HCT116 (cell line): ENCODE measurements around the gene PCK2. TPM values are rescaled to one million over a fixed set of nuclear protein-coding genes. Genes with fewer than 3 reads are reported as not detected.

Experiments
- ATAC-seq: fragments of 200-7000 bp; cut with Tn5 transposase; 2 replicates; pipeline ENCODE4 v1.9.1; 2020; ENCODE audit warnings: mild to moderate bottlenecking, moderate library complexity
- BruUV-seq: library from RNA; stranded (reverse); fragments of 400-500 nt; replicated peaks from 2 replicates; lab custom pipeline; 2021; lab: Mats Ljungman, UMichigan
- CTCF ChIA-PET: fragments of 300-600 bp; sonication (Branson Sonifier 250); formaldehyde crosslinking; loops from one replicate; lab custom pipeline; 2021; ENCODE audit warnings: antibody characterized with exemption; lab: Charles Lee
- POLR2A ChIA-PET: fragments of 300-600, 350-600 bp; sonication (Branson Sonifier 250); formaldehyde crosslinking; loops from one replicate; lab custom pipeline; 2021; ENCODE audit warnings: antibody characterized with exemption; lab: Charles Lee
- RAD21 ChIA-PET, 2 experiments: fragments of 300-600 bp; sonication (Branson Sonifier 250); formaldehyde crosslinking; loops; one replicate each; lab custom pipeline; 2023; ENCODE audit warnings: low total read pairs in 2 of 2; ENCODE audit not compliant: uncharacterized antibody in 2 of 2, unreplicated experiment in 2 of 2, low non-redundant PET in 1 of 2; lab: Charles Lee
- DNase-seq: peaks from one replicate; pipeline ENCODE4 v3.0.0-alpha.2; 2010; ENCODE audit warnings: low read depth, low spot score
- H2AFZ ChIP-seq: fragments of 200-600 bp; shearing (Covaris generic), sonication (generic); 2 replicates; pipeline ENCODE4 v1.6.1; 2017; ENCODE audit warnings: low read depth, mixed run types, mixed read lengths, antibody characterized with exemption, low read length; ENCODE audit not compliant: poor library complexity, severe bottlenecking
- H3K27ac ChIP-seq: 2 replicates; pipeline ENCODE4 v1.5.1; 2012; ENCODE audit warnings: low read depth, low read length
- H3K27me3 ChIP-seq: fragments of 200-600 bp; sonication (generic); 2 replicates; pipeline ENCODE4 v1.6.1; 2016; ENCODE audit warnings: mixed run types, low read length, mixed read lengths; ENCODE audit not compliant: insufficient read depth
- H3K36me3 ChIP-seq, 2 experiments: fragments of 200-500 bp in 1 of 2; fragments of 200-600 bp in 1 of 2; sonication (Bioruptor generic) in 1 of 2; sonication (generic) in 1 of 2; 2 replicates each; pipeline versions ENCODE4 v1.5.1 to v1.6.1; 2014 to 2016; ENCODE audit warnings: low read length in 2 of 2, inconsistent platforms in 1 of 2, mixed read lengths in 1 of 2, mixed run types in 1 of 2; ENCODE audit not compliant: insufficient read depth in 2 of 2, control insufficient read depth in 1 of 2
- H3K4me1 ChIP-seq, 2 experiments: fragments of 200-600 bp in 1 of 2; sonication (generic) in 1 of 2; 2 replicates each; pipeline versions ENCODE4 v1.5.1 to v1.6.1; 2012 to 2017; ENCODE audit warnings: low read length in 2 of 2, inconsistent platforms in 1 of 2, mild to moderate bottlenecking in 1 of 2, mixed read lengths in 1 of 2, mixed run types in 1 of 2, moderate library complexity in 1 of 2; ENCODE audit not compliant: insufficient read depth in 2 of 2, control insufficient read depth in 1 of 2
- H3K4me2 ChIP-seq: fragments of 200-600 bp; sonication (generic); 2 replicates; pipeline ENCODE4 v1.6.1; 2017; ENCODE audit warnings: mixed run types, low read length, mixed read lengths
- H3K4me3 ChIP-seq, 2 experiments: fragments of 200-600 bp in 1 of 2; sonication (generic) in 1 of 2; replicated peaks in 1 of 2; 2 replicates each; pipeline ENCODE4 v1.5.1; 2011 to 2016; ENCODE audit warnings: low read length in 2 of 2, control low read depth in 1 of 2, low read depth in 1 of 2, mild to moderate bottlenecking in 1 of 2, mixed read lengths in 1 of 2, mixed run types in 1 of 2
- H3K79me2 ChIP-seq: fragments of 200-600 bp; sonication (generic); 2 replicates; pipeline ENCODE4 v1.6.1; 2017; ENCODE audit warnings: mild to moderate bottlenecking, mixed run types, low read length, moderate library complexity, mixed read lengths; ENCODE audit not compliant: insufficient read depth
- H3K9ac ChIP-seq: fragments of 200-600 bp; sonication (generic); 2 replicates; pipeline ENCODE4 v1.6.1; 2016; ENCODE audit warnings: low read length, mixed read lengths
- H3K9me2 ChIP-seq: fragments of 200-600 bp; sonication (generic), shearing (Covaris generic); 2 replicates; pipeline ENCODE4 v1.6.1; 2017; ENCODE audit warnings: mixed run types, mild to moderate bottlenecking, moderate library complexity; ENCODE audit not compliant: insufficient read depth
- H3K9me3 ChIP-seq, 2 experiments: fragments of 200-500 bp in 1 of 2; fragments of 200-600 bp in 1 of 2; sonication (Bioruptor generic) in 1 of 2; sonication (generic) in 1 of 2; 2 replicates each; pipeline ENCODE4 v1.6.1; 2014 to 2017; ENCODE audit warnings: low read length in 2 of 2, mixed read lengths in 2 of 2, inconsistent platforms in 1 of 2, low read depth in 1 of 2, mild to moderate bottlenecking in 1 of 2, mixed run types in 1 of 2, moderate library complexity in 1 of 2; ENCODE audit not compliant: control insufficient read depth in 1 of 2, insufficient read depth in 1 of 2
- H4K20me1 ChIP-seq: fragments of 200-600 bp; sonication (generic), shearing (Covaris generic); 2 replicates; pipeline ENCODE4 v1.6.1; 2017; ENCODE audit warnings: mixed run types, mild to moderate bottlenecking, moderate library complexity; ENCODE audit not compliant: insufficient read depth
- CBX3 ChIP-seq: IDR thresholded peaks from 2 replicates; pipeline ENCODE4 v1.6.1; 2012; ENCODE audit warnings: low read depth
- CEBPB ChIP-seq: IDR thresholded peaks from 2 replicates; pipeline ENCODE4 v1.6.1; 2012; ENCODE audit warnings: low read depth
- CTCF ChIP-seq, 3 experiments: fragments of 200-600 bp in 1 of 3; sonication (generic) in 1 of 3; IDR thresholded peaks in 2 of 3; conservative IDR thresholded peaks in 1 of 3; 2 replicates each; pipeline ENCODE4 v1.5.1; 2012 to 2017; ENCODE audit warnings: low read depth in 2 of 3, low read length in 2 of 3, antibody characterized with exemption in 1 of 3, borderline replicate concordance in 1 of 3, control low read depth in 1 of 3, mild to moderate bottlenecking in 1 of 3, mixed read lengths in 1 of 3, mixed run types in 1 of 3, moderate library complexity in 1 of 3; ENCODE audit not compliant: insufficient read depth in 1 of 3
- EGR1 ChIP-seq: IDR thresholded peaks from 2 replicates; pipeline ENCODE4 v1.6.1; 2012; ENCODE audit warnings: low read depth
- ELF1 ChIP-seq: IDR thresholded peaks from 2 replicates; pipeline ENCODE4 v1.6.1; 2012; ENCODE audit warnings: low read depth, borderline replicate concordance
- EZH2 ChIP-seq: fragments of 200-600 bp; sonication (generic); IDR thresholded peaks from 2 replicates; pipeline ENCODE4 v1.6.1; 2017; ENCODE audit warnings: antibody characterized with exemption, mixed run types
- FOSL1 ChIP-seq: IDR thresholded peaks from 2 replicates; pipeline ENCODE4 v1.6.1; 2012; ENCODE audit warnings: low read depth
- JUND ChIP-seq: IDR thresholded peaks from 2 replicates; pipeline ENCODE4 v1.6.1; 2012
- MAX ChIP-seq: IDR thresholded peaks from 2 replicates; pipeline ENCODE4 v1.6.1; 2012
- POLR2A ChIP-seq: IDR thresholded peaks from 2 replicates; pipeline ENCODE4 v1.7.0; 2011; ENCODE audit warnings: borderline replicate concordance; ENCODE audit not compliant: insufficient read depth, insufficient read length; ENCODE audit errors: extremely low read depth
- POLR2AphosphoS5 ChIP-seq: IDR thresholded peaks from 2 replicates; pipeline ENCODE4 v1.6.1; 2011; ENCODE audit warnings: mild to moderate bottlenecking, low read depth, low read length, moderate library complexity
- RAD21 ChIP-seq: IDR thresholded peaks from 2 replicates; pipeline ENCODE4 v1.6.1; 2012; ENCODE audit warnings: low read depth, mild to moderate bottlenecking
- REST ChIP-seq: IDR thresholded peaks from 2 replicates; pipeline ENCODE4 v1.6.1; 2012; ENCODE audit warnings: low read depth
- SIN3A ChIP-seq: IDR thresholded peaks from 2 replicates; pipeline ENCODE4 v1.6.1; 2012; ENCODE audit warnings: low read depth
- SP1 ChIP-seq: IDR thresholded peaks from 2 replicates; pipeline ENCODE4 v1.6.1; 2012; ENCODE audit warnings: low read depth
- SRF ChIP-seq: IDR thresholded peaks from 2 replicates; pipeline ENCODE4 v1.6.1; 2012; ENCODE audit warnings: low read depth
- ZBTB33 ChIP-seq: IDR thresholded peaks from 2 replicates; pipeline ENCODE4 v1.6.1; 2011; ENCODE audit warnings: mild to moderate bottlenecking, low read length, moderate library complexity; ENCODE audit not compliant: insufficient replicate concordance; ENCODE audit errors: extremely low read depth
- ZFX ChIP-seq: fragments of 450-650 bp; IDR thresholded peaks from 2 replicates; pipeline ENCODE4 v1.6.1; 2017
- ZNF274 ChIP-seq: fragments of 200-500 bp; sonication (Bioruptor generic); IDR thresholded peaks from 2 replicates; pipeline ENCODE4 v1.6.1; 2014; ENCODE audit warnings: mild to moderate bottlenecking, low read depth, low read length, inconsistent platforms
- intact Hi-C: fragments of 100-400 bp; cut with micrococcal nuclease; formaldehyde crosslinking; loops from 2 replicates; pipeline ENCODE4 v1.10.0; 2022
- total RNA-seq: library from RNA; stranded (reverse); gene quantifications from one replicate; pipeline ENCODE4 v1.2.1, GENCODE V29; 2021; ENCODE audit not compliant: unreplicated experiment

Gene PCK2
- total RNA-seq, 1 experiment from 2014 or later: 94.1 TPM

DNA sequence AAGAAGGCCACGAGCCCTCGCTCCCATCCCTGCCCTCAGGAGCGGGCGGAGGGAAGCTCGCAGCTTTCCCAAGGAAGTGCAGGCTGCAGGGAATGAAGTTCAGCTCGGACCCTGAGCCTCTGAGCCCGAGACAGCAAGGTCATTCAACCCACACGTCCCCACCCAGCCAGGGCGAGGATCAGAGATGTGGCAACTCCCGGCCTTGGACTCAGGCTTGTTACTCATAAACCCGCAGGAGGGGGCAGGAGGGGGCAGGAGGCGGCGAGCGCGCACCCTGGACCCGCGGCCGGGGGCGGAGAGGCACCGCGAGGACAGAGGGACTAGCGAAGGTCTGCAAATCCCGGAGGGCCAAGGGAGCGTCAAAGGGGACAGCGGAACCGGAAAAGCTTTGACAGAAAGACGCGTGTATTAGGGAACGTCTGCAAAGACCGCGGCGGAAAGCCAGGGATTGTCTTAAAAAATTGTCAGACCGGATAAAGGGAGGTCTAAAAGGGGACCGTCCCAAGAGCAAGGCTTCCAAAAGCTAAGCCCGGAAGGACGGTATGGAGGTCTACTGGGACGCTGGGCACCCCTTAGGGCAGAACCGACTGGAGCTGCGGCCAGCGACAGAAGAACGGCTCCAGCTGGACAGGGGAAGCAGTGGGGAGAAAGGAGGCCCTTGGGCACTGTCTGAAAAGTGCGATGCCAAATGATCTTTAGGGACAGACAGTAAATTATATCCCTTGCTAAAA is 19.9 kb downstream of the PCK2 start:
- CTCF ChIA-PET: interaction anchor here (0.7 to 2.7 kb wide), 12 partner anchors 8 to 183 kb away, joined by 3 to 11 read pairs (median 4); partner anchors contain the start of genes EMC9, IRF9, PSME1 and PSME2
- no peaks in the 10 kb centered on the region for H3K9me3 ChIP-seq
- H3K27ac ChIP-seq: peak overlapping the region; percentile 97
- peaks cover 5 to 9% of the 10 kb centered on the region in 2 experiments; a peak in 2 of 4 replicates for H3K36me3 ChIP-seq
- peak; percentile 94 for DNase-seq
- H3K4me1 ChIP-seq: peaks cover 7 to 20% of the 10 kb centered on the region in 2 experiments; a peak in 3 of 4 replicates
- POLR2A ChIA-PET: interaction anchor here (0.8 to 2.6 kb wide), 17 partner anchors 9 to 184 kb away, joined by 3 to 49 read pairs (median 5); partner anchors contain the start of genes EMC9, FITM1, IPO4 and IRF9
- H3K4me3 ChIP-seq: peak overlapping the region; percentile 86 to 92
- peak overlapping the region; percentile 84 for H3K9ac ChIP-seq
- no peaks in the 10 kb centered on the region for H4K20me1 ChIP-seq
- no peaks in the 10 kb centered on the region for H3K27me3 ChIP-seq
- ATAC-seq: peak; percentile 59
- H3K79me2 ChIP-seq: peaks cover 14% of the 10 kb centered on the region; the same call in 1 of the 2 replicates
- H3K4me2 ChIP-seq: peak overlapping the region; percentile 95
- RAD21 ChIA-PET: interaction anchor here (0.6 to 1.7 kb wide), 4 partner anchors 13 to 52 kb away, joined by 3 to 10 read pairs (median 4); partner anchors contain the start of genes EMC9 (in 1 of the 2) and PSME1 (in 1 of the 2)
- intact Hi-C loops: loop anchor here (1.0 to 5.0 kb wide), 4 partner anchors 20 to 98 kb away; partner anchors contain the start of genes CHMP4A, IRF9, PCK2 and PSME2
- no TSS peak for BruUV-seq
- peak overlapping the region; percentile 74 for H2AFZ ChIP-seq
- no peaks in the 10 kb centered on the region for H3K9me2 ChIP-seq
- TF ChIP-seq MAX: peak; percentile 76
- TF ChIP-seq ZFX: peak; percentile 84
- peak; percentile 92 for TF ChIP-seq SIN3A
- peak; percentile 20 for TF ChIP-seq ZBTB33
- no peak for TF ChIP-seq SRF
- no peak for TF ChIP-seq REST
- peak; percentile 81 for TF ChIP-seq CEBPB
- 0 out of 2 replicates have a peak, but pooled peaks have one; percentile 2 for TF ChIP-seq RAD21
- no peak for TF ChIP-seq ZNF274
- TF ChIP-seq POLR2A: peak; percentile 73
- TF ChIP-seq CBX3: peak; percentile 14; the same call in 1 of the 2 replicates
- TF ChIP-seq POLR2AphosphoS5: peak; percentile 83
- no peak for TF ChIP-seq FOSL1
- no peak for TF ChIP-seq SP1
- no peak for TF ChIP-seq JUND
- no peak for TF ChIP-seq CTCF (IDR thresholded peaks at IDR 0.05 in 2 of 3, conservative IDR thresholded peaks at IDR 0.05 in 1 of 3; ENCODE audit: borderline replicate concordance in 1 of 3, insufficient read depth in 1 of 3, low read depth in 2 of 3, low read length in 2 of 3)
- peak; percentile 92 for TF ChIP-seq EGR1
- no peak for TF ChIP-seq ELF1
- TF ChIP-seq EZH2: no peak
